ENCODE results near the gene FAM240B. TPM values are rescaled to one million over a fixed set of nuclear protein-coding genes. Genes with fewer than 3 reads are reported as not detected.

FAM240B gene
- total and polyA plus RNA-seq, 10 of the 15 experiments (the other 5 are each of a cell fraction or from before 2014, with no cell fraction given): not detected

DNA sequence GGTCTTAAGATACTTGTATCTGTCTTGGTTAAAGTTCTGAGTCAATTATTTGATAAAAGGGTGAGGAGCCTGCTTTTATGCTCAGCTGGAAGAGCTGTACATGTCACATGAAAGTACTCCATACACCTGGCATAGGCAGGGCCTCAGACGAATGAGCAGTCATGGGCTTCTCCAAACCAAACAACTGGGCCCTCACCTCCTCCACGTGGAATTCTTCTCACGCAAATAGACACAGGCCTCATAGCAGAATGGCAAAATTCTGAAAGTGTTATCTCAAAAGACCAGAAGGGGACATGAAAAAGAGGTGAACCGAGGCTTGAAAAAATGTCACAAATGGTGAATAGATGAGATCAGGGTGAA, 48.6 kb downstream of the FAM240B start:
- ATAC-seq: peak; percentile 22

More for the DNA sequence above, 48.6 kb downstream of the FAM240B start:
- in situ Hi-C loops (cut with MboI) (no loop called here), intact Hi-C loops (cut with micrococcal nuclease; ENCODE audit: unreplicated experiment) (loop anchor here (5.0 kb wide), 1 partner anchor 239 kb away; no protein-coding TSS in a partner anchor)
- Histone ChIP-seq H3K27me3 (replicated peaks in 1 of 2; ENCODE audit: control insufficient read depth in 2 of 2, insufficient read depth in 2 of 2, low read length in 1 of 2) (no peaks in the 10 kb centered on the region), H3K4me3 (no peak overlapping the region), H3K79me2 (ENCODE audit: control insufficient read depth, insufficient read depth, low read length) (no peaks in the 10 kb centered on the region), H3K27ac (ENCODE audit: control insufficient read depth, insufficient read depth) (no peak overlapping the region), H2AFZ (ENCODE audit: control insufficient read depth, low read depth, low read length) (no peak overlapping the region), H3K9me3 (replicated peaks; ENCODE audit: control insufficient read depth, insufficient read depth, low read length) (no peaks in the 10 kb centered on the region), H4K20me1 (ENCODE audit: control insufficient read depth, insufficient read depth) (no peaks in the 10 kb centered on the region), H3K4me2 (ENCODE audit: control insufficient read depth, insufficient read depth) (no peak overlapping the region), H3K9ac (ENCODE audit: control insufficient read depth, insufficient read depth, low read length) (no peak overlapping the region), H3K36me3 (ENCODE audit: control insufficient read depth in 2 of 2, insufficient read depth in 2 of 2, low read length in 1 of 2) (no peaks in the 10 kb centered on the region), H3K4me1 (ENCODE audit: control insufficient read depth, insufficient read depth, low read length) (peaks cover 8% of the 10 kb centered on the region)
- POLR2A ChIA-PET: interaction anchor here (1.2 kb wide), 1 partner anchor 24 kb away, joined by 3 read pairs; no protein-coding TSS in a partner anchor
- SMC1A ChIA-PET (ENCODE audit: uncharacterized antibody, unreplicated experiment): interaction anchor here (0.5 to 3.0 kb wide), 17 partner anchors 11 to 254 kb away, joined by 3 to 20 read pairs (median 4); no protein-coding TSS in a partner anchor
- no peak for FAIRE-seq
- CTCF ChIA-PET: interaction anchor here (0.5 to 5.5 kb wide), 10 partner anchors 13 to 299 kb away, joined by 3 to 39 read pairs (median 4); no protein-coding TSS in a partner anchor
- TF ChIP-seq, protein P1, sequence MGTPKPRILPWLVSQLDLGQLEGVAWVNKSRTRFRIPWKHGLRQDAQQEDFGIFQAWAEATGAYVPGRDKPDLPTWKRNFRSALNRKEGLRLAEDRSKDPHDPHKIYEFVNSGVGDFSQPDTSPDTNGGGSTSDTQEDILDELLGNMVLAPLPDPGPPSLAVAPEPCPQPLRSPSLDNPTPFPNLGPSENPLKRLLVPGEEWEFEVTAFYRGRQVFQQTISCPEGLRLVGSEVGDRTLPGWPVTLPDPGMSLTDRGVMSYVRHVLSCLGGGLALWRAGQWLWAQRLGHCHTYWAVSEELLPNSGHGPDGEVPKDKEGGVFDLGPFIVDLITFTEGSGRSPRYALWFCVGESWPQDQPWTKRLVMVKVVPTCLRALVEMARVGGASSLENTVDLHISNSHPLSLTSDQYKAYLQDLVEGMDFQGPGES (IDR thresholded peaks at IDR 0.05): no peak
- TF ChIP-seq, protein P2, sequence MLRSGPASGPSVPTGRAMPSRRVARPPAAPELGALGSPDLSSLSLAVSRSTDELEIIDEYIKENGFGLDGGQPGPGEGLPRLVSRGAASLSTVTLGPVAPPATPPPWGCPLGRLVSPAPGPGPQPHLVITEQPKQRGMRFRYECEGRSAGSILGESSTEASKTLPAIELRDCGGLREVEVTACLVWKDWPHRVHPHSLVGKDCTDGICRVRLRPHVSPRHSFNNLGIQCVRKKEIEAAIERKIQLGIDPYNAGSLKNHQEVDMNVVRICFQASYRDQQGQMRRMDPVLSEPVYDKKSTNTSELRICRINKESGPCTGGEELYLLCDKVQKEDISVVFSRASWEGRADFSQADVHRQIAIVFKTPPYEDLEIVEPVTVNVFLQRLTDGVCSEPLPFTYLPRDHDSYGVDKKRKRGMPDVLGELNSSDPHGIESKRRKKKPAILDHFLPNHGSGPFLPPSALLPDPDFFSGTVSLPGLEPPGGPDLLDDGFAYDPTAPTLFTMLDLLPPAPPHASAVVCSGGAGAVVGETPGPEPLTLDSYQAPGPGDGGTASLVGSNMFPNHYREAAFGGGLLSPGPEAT (IDR thresholded peaks at IDR 0.05; ENCODE audit: low read depth): no peak
- TF ChIP-seq JUND (IDR thresholded peaks at IDR 0.05; ENCODE audit: low read depth, low read length): no peak
- TF ChIP-seq RBBP5 (conservative IDR thresholded peaks at IDR 0.05): no peak
- TF ChIP-seq, protein P3, sequence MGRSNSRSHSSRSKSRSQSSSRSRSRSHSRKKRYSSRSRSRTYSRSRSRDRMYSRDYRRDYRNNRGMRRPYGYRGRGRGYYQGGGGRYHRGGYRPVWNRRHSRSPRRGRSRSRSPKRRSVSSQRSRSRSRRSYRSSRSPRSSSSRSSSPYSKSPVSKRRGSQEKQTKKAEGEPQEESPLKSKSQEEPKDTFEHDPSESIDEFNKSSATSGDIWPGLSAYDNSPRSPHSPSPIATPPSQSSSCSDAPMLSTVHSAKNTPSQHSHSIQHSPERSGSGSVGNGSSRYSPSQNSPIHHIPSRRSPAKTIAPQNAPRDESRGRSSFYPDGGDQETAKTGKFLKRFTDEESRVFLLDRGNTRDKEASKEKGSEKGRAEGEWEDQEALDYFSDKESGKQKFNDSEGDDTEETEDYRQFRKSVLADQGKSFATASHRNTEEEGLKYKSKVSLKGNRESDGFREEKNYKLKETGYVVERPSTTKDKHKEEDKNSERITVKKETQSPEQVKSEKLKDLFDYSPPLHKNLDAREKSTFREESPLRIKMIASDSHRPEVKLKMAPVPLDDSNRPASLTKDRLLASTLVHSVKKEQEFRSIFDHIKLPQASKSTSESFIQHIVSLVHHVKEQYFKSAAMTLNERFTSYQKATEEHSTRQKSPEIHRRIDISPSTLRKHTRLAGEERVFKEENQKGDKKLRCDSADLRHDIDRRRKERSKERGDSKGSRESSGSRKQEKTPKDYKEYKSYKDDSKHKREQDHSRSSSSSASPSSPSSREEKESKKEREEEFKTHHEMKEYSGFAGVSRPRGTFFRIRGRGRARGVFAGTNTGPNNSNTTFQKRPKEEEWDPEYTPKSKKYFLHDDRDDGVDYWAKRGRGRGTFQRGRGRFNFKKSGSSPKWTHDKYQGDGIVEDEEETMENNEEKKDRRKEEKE (IDR thresholded peaks at IDR 0.05): no peak
- TF ChIP-seq POLR2A (IDR thresholded peaks at IDR 0.05; ENCODE audit: low read depth, low read length): no peak
- TF ChIP-seq, protein P4, sequence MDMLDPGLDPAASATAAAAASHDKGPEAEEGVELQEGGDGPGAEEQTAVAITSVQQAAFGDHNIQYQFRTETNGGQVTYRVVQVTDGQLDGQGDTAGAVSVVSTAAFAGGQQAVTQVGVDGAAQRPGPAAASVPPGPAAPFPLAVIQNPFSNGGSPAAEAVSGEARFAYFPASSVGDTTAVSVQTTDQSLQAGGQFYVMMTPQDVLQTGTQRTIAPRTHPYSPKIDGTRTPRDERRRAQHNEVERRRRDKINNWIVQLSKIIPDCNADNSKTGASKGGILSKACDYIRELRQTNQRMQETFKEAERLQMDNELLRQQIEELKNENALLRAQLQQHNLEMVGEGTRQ (IDR thresholded peaks at IDR 0.05; ENCODE audit: borderline replicate concordance, low read depth, low read length): no peak
- no peak for TF ChIP-seq TBL1XR1 (IDR thresholded peaks at IDR 0.05; ENCODE audit: low read depth, low read length)
- no peak for TF ChIP-seq HCFC1 (IDR thresholded peaks at IDR 0.05; ENCODE audit: low read length)
- TF ChIP-seq MXI1 (IDR thresholded peaks at IDR 0.05; ENCODE audit: low read depth, low read length): no peak
- TF ChIP-seq SMC3 (IDR thresholded peaks at IDR 0.05; ENCODE audit: borderline replicate concordance, low read length): no peak
- TF ChIP-seq RUNX3 (IDR thresholded peaks at IDR 0.05; ENCODE audit: low read length): no peak
- no peak for TF ChIP-seq IKZF1 (conservative IDR thresholded peaks at IDR 0.05)
- RAD21 ChIA-PET (ENCODE audit: unreplicated experiment): interaction anchor here (1.2 to 3.0 kb wide), 10 partner anchors 11 to 254 kb away, joined by 3 to 44 read pairs (median 7); no protein-coding TSS in a partner anchor
- no TSS peak for BruUV-seq (replicated peaks)
- 14% methylated on average over 4 of the region's 4 CpGs for WGBS (ENCODE audit: insufficient coverage, insufficient replicate concordance, low lambda C conversion rate, missing lambda C conversion rate)
- no peak for DNase-seq (ENCODE audit: low read depth, low spot score)
